H4 (cell line): ENCODE results near the gene NDUFV3. TPM values are rescaled to one million over a fixed set of nuclear protein-coding genes. Genes with fewer than 3 reads are reported as not detected.
A peak's percentile ranks its signal among the peaks of the same experiment; 100 is the strongest.
"Not testable (repeated sequence)": the region's sequence is repeated elsewhere in the genome, so short reads cannot be mapped to it uniquely, and the experiment has no call there.

Source experiments
- DNase-seq: peaks from one replicate; pipeline ENCODE4 v3.0.0-alpha.2; 2015; ENCODE audit warnings: low spot score
- total RNA-seq: library from RNA; depleted of rRNA; stranded (reverse); fragments of >200 nt; shearing (Covaris generic); gene quantifications from 2 replicates; pipeline ENCODE4 v1.2.3, GENCODE V29; 2014

The NDUFV3 gene
- total RNA-seq, 1 experiment from 2014 or later = 44.0 TPM

- DNase-seq = no peak
Measured at GRCh38 chr21:42857216-42857615, 35.9 kb upstream of the NDUFV3 start.

- no peak for DNase-seq
Measured at GRCh38 chr21:42858185-42858847, 34.8 kb upstream of the NDUFV3 start.

DNA sequence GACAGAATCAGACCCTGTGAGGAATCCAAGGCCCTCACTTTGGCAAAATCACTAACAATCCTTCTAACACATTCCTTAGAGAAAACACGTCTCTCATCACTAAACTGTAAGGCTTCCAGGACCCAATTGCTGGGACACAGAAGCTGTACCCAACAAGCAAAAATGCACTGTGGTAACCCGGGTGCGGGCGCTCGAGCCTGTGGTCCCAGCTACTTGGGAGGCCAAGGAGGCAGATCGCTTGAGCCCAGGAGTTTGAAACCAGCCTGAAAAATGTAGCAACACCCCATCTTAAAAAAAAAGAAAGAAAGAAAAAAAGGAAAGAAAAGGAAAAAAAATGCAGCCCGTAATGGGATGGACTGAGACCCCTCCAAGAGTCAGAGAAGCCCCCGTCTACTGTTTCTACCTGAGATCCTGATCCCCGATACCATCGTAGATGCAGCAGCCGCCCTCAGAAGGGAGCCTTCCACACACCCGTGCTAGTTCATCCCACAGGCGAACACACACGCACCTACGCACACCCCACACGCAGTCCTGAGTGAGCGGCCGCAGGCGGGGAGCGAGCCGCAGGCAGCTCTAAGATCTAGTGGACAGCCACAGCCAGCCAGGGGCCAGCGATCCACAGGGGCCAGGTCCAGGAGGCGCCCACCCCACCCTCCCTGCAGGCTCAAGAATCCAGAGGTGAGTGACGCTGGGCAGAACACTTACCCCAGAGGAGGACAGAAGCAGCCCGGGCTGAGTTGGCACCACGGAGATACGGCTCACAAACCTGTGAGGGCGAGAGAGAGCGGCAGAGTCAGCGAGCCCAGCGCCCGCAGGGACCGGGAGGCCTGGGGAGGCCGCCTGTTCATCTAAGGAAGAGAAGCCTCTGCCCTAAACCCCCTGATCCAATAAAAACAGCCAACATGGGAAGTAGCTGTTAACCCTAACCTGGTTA is 33.9 kb upstream of the NDUFV3 start:
- DNase-seq = no peak

GRCh38 chr21:42859891-42860230 is 33.2 kb upstream of the NDUFV3 start:
- no peak for DNase-seq

DNA sequence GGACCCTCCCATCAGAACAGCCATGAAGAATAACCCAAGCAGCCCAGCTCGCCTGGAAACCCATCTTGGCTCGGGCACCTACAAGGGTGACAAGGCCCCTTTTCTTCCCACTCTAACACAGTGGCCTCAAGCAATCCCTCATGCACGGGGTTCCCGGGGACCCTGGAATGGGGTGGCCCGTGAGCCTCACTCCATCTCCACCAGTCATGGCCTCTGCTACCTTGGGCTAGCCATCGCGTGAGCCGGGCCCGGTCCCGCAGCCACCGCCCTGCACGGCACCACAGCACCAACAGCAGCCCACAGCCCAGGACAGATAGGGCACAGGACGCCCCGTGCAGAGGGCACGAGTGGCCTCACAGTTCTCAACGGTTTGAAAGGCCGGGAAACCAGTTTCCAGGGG is 32.8 kb upstream of the NDUFV3 start:
- DNase-seq = no peak

GRCh38 chr21:42861311-42861847 is 31.7 kb upstream of the NDUFV3 start:
- no peak for DNase-seq

DNA sequence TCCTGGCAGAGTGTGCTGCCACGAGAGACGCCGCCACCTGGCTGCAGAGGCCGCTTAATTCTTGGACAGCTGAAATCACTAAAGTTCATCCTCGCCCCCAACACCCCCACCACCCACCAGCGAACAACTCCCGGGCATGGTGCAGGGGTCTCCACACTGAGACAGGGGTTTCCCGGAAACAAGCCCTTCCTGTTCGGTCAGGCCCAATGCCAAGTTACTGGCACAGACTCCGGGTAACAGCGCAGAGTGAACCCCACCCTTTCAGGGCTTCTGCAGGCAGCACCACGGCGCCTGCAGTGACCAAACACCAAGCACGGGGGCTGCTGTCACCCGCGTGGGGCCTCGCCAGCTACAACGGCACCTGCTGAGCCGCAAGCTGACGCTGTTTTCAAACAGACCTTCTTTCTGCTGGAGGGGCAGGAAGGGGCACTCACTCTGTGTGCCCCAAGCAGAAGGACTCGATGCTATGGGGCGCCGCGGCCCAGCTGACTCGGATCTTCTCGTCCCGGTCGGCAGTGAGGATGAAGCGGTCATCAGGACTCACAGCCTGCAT is 31.2 kb upstream of the NDUFV3 start:
- DNase-seq = no peak

DNA sequence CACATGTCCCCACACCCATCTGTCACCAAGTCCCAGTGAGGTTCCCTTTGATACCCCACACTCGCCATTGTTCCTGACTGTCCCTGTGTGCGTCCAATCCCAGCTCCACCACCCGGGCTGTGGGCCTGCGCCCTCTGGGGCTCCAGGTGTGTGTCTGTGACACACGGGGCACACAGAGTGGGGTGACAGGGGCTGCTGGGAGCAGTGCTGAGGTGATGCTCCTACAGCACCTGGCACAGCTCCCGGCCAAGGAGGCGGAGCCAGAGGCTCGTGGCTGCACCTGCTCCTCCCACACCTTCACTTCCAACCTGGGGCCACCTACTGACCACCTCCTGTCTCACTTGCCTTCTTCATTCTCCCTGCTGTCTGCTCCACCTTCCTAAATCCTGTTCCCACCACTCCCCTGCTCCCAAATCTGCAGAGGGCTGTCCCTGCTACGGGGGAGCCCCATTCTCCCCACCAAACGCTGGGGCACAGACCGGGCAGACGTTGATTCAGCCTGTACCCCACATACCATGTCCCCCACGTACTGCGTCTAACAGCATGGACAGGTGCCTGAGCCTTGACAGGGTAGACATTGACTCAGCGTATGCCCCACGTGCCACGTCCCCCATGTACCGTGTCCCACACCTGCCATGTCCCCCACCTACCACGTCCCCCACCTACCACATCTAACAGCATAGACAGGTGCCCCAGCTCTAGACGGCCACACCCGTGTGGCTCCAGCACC is 30.2 kb upstream of the NDUFV3 start:
- no peak for DNase-seq

- no peak for DNase-seq
Measured at GRCh38 chr21:42863504-42863870, 29.6 kb upstream of the NDUFV3 start.

GRCh38 chr21:42864286-42864685 is 28.8 kb upstream of the NDUFV3 start:
- no peak for DNase-seq

GRCh38 chr21:42864815-42865775 is 28.0 kb upstream of the NDUFV3 start:
- DNase-seq = no peak

GRCh38 chr21:42865776-42866160 is 27.3 kb upstream of the NDUFV3 start:
- DNase-seq = no peak

GRCh38 chr21:42868196-42868595 is 24.9 kb upstream of the NDUFV3 start:
- no peak for DNase-seq

- DNase-seq = no peak
Measured at GRCh38 chr21:42873096-42873495, 20.0 kb upstream of the NDUFV3 start.

DNA sequence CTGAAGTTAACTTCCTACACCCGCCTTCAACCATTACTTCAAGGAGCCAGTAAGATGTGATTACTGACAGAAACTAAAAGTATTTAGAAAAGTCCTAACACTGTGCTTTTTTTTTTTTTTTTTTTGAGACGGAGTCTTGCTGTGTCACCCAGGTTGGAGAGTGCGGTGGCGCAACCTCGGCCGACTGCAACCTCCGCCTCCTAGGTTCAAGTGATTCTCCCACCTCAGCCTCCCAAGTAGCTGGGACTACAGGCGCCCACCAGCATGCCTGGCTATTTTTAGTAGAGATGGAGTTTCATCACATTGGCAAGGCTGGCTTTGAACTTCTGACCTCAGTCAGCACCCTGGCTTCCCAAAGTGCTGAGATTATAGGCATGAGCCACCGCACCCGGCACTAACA is 17.3 kb upstream of the NDUFV3 start:
- DNase-seq = not testable (repeated sequence)

DNA sequence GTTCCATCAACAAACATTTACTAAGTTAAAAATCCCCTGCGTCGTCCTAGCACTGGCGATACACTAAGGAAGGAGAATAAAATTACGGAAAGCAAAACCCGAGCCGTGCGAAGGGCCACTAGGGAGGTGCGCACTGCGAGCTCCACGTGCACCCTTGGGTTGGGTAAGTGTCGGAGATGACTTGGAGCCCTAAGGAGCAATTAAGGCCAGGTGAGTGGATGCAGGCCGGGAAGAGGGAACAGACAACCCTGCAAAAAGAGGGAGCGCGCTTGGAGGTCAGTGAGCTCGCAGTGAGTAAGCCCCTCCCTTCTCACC is 14.5 kb upstream of the NDUFV3 start:
- DNase-seq = no peak

DNA sequence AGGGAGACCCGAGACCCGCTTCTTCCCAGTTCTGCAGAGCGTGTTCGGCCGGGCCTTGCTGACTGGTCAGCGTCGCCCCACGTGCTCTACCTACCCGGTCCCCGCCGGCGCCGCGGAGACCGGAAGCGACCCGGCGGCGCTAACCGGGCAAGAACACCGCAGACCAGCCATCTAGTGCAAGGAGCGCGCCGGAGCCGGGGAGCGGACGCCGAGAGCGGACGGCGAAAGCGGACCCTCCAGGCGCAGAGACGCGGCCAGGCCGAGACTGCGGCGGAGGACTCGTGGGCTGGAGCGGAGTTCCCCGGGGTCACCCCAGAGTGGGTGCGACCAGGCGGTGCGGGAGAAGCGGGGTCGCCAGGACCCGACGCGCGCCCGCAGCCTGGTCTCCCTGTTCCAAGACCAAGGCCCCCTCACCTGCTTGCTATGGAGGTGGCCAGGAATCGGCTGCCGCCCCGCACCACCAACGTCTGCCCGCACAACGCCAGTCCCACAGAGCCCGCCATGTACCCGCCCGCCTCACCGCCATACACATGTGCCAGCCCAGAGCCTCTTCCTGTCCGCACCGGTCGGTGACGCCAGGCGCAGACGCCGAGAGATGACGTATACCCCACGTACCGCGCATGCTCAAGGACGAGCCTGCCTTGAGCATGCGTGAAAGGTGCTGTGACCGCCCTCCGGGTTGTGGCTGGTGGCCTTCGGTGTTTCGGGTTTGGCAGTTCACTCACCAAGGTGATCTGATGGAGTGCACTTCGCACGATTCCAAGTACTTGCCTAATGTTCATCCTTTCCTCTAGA is 13.9 kb upstream of the NDUFV3 start, which contains the start of gene WDR4:
WDR4 (minus strand) TSS at position 547 of the 795 bp plus-strand sequence; CDS start at position 503, 44 bp downstream.
- peak; percentile 99 for DNase-seq

- no peak for DNase-seq
Measured at GRCh38 chr21:42880352-42880751, 12.8 kb upstream of the NDUFV3 start.

- DNase-seq = no peak
Measured at GRCh38 chr21:42883921-42884320, 9.2 kb upstream of the NDUFV3 start.

- no peak for DNase-seq
Measured at GRCh38 chr21:42887326-42887725, 5.8 kb upstream of the NDUFV3 start.
